MCF 10A (cell line): ENCODE results near the gene BPIFB6. TPM values are rescaled to one million over a fixed set of nuclear protein-coding genes. Genes with fewer than 3 reads are reported as not detected.

Experiments
- BruUV-seq: library from RNA; stranded (reverse); fragments of 400-500 nt; replicated peaks from 2 replicates; lab custom pipeline; 2021; lab: Mats Ljungman, UMichigan
- CTCF ChIA-PET: fragments of 300-600 bp; sonication (Branson Sonifier 250); formaldehyde crosslinking; extraction: SDS; loops from one replicate; lab custom pipeline; 2021; ENCODE audit warnings: antibody characterized with exemption, inconsistent platforms; lab: Yijun Ruan, JAX
- POLR2A ChIA-PET: fragments of 300-600, 350-650 bp; sonication (Branson Sonifier 250); formaldehyde crosslinking; extraction: SDS; loops from one replicate; lab custom pipeline; 2020; ENCODE audit warnings: antibody characterized with exemption, inconsistent platforms; lab: Yijun Ruan, JAX
- DNase-seq: peaks from one replicate; pipeline ENCODE4 v3.0.0-alpha.2; 2018; ENCODE audit not compliant: unreplicated experiment
- H3K27ac Mint-ChIP-seq: one replicate; pipeline ENCODE4 v1.8.0; 2022; ENCODE audit warnings: mild to moderate bottlenecking, low read depth, mixed read lengths; ENCODE audit not compliant: unreplicated experiment
- H3K27me3 Mint-ChIP-seq: one replicate; pipeline ENCODE4 v1.8.0; 2022; ENCODE audit warnings: mixed read lengths; ENCODE audit not compliant: insufficient read depth, unreplicated experiment
- H3K36me3 Mint-ChIP-seq: one replicate; pipeline ENCODE4 v1.8.0; 2022; ENCODE audit warnings: mild to moderate bottlenecking, moderate library complexity, mixed read lengths; ENCODE audit not compliant: insufficient read depth, unreplicated experiment
- H3K4me1 Mint-ChIP-seq: one replicate; pipeline ENCODE4 v1.8.0; 2022; ENCODE audit warnings: mixed read lengths; ENCODE audit not compliant: insufficient read depth, unreplicated experiment
- H3K4me3 Mint-ChIP-seq: one replicate; pipeline ENCODE4 v1.8.0; 2022; ENCODE audit warnings: mild to moderate bottlenecking, moderate library complexity, mixed read lengths; ENCODE audit not compliant: unreplicated experiment
- H3K9me3 Mint-ChIP-seq: one replicate; pipeline ENCODE4 v1.8.0; 2022; ENCODE audit warnings: mixed read lengths; ENCODE audit not compliant: unreplicated experiment
- intact Hi-C: fragments of 100-400 bp; cut with micrococcal nuclease; formaldehyde crosslinking; loops from 2 replicates; pipeline ENCODE4 v1.14.1; 2022
- total RNA-seq: library from RNA; stranded (reverse); gene quantifications from 2 replicates; pipeline ENCODE4 v1.2.3, GENCODE V29; 2022
- TF ChIP-seq, protein P1 (sequence below): fragments of 200-600 bp; IDR thresholded peaks from one replicate; pipeline ENCODE4 v1.8.0; 2022; ENCODE audit warnings: antibody characterized with exemption, mild to moderate bottlenecking; ENCODE audit not compliant: unreplicated experiment

BPIFB6 gene
- total RNA-seq, 1 experiment from 2014 or later = not detected

DNA sequence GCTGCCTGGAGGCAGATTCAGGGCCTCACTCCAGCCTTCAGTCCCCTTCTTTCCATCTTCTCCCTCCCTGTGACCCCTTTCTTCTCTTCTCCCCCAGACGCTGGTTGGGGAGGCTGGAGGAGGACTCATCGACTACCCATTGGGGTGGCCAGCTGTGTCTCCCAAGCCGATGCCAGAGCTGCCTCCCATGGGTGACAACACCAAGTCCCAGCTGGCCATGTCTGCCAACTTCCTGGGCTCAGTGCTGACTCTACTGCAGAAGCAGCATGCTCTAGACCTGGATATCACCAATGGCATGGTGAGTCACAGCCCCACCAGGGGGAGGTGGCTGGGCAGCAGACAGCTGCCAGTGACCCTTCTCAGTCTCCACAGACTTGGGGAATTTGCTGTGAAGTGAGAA, 60.9 kb downstream of the BPIFB6 start:
- POLR2A ChIA-PET = no interaction called here
- Mint-ChIP-seq H3K27ac (no peak overlapping the region), H3K27me3 (peaks cover 41% of the 10 kb centered on the region), H3K9me3 (peaks cover 9% of the 10 kb centered on the region), H3K36me3 (no peaks in the 10 kb centered on the region), H3K4me3 (no peak overlapping the region), H3K4me1 (no peaks in the 10 kb centered on the region)
- intact Hi-C loops = no loop called here
- DNase-seq = no peak
- BruUV-seq = no TSS peak
- TF ChIP-seq, protein P1, sequence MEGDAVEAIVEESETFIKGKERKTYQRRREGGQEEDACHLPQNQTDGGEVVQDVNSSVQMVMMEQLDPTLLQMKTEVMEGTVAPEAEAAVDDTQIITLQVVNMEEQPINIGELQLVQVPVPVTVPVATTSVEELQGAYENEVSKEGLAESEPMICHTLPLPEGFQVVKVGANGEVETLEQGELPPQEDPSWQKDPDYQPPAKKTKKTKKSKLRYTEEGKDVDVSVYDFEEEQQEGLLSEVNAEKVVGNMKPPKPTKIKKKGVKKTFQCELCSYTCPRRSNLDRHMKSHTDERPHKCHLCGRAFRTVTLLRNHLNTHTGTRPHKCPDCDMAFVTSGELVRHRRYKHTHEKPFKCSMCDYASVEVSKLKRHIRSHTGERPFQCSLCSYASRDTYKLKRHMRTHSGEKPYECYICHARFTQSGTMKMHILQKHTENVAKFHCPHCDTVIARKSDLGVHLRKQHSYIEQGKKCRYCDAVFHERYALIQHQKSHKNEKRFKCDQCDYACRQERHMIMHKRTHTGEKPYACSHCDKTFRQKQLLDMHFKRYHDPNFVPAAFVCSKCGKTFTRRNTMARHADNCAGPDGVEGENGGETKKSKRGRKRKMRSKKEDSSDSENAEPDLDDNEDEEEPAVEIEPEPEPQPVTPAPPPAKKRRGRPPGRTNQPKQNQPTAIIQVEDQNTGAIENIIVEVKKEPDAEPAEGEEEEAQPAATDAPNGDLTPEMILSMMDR = no peak
- CTCF ChIA-PET = interaction anchor here (0.6 to 0.8 kb wide), 2 partner anchors 64 to 168 kb away, joined by 3 to 4 read pairs; no protein-coding TSS in a partner anchor

DNA sequence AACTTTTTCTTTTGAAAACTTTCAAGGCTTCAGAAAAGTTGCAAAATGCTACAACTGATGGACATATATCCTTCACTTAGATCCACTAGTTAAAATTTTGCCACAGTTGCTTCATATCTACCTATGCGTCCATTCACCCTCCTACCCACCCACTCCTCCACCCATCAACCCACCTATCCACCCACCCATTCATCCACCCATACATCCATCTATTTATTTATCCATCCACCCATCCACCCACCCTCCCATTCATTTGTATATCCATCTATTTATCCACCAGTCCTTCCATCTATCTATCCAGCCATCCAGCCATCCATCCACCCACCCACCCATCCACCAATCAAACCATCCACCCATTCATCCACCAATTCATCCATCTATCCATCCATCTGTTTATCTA, 61.6 kb downstream of the BPIFB6 start:
- Mint-ChIP-seq H3K27ac (no peak overlapping the region), H3K36me3 (no peaks in the 10 kb centered on the region), H3K4me3 (no peak overlapping the region), H3K4me1 (no peaks in the 10 kb centered on the region), H3K9me3 (peaks cover 9% of the 10 kb centered on the region), H3K27me3 (peaks cover 34% of the 10 kb centered on the region)
- no TSS peak for BruUV-seq
- no peak for DNase-seq
- ChIA-PET CTCF (no interaction called here), POLR2A (no interaction called here)
- TF ChIP-seq, protein P1 = no peak
- intact Hi-C loops = no loop called here

GRCh38 chr20:33093582-33093981, 62.1 kb downstream of the BPIFB6 start:
- intact Hi-C loops = no loop called here
- Mint-ChIP-seq H3K9me3 (peaks cover 9% of the 10 kb centered on the region), H3K4me1 (no peaks in the 10 kb centered on the region), H3K27me3 (peaks cover 29% of the 10 kb centered on the region), H3K27ac (no peak overlapping the region), H3K4me3 (no peak overlapping the region), H3K36me3 (no peaks in the 10 kb centered on the region)
- no TSS peak for BruUV-seq
- ChIA-PET CTCF (interaction anchor here (0.5 to 0.7 kb wide), 2 partner anchors 200 to 297 kb away, joined by 4 read pairs; no protein-coding TSS in a partner anchor), POLR2A (no interaction called here)
- no peak for DNase-seq
- TF ChIP-seq, protein P1 = no peak

Other genes starting within 250 kb of the BPIFB6 start
- gene MAPRE1, start 211.7 kb upstream of the BPIFB6 start, total RNA-seq = 94.9 and 117 TPM in 2 replicates
- gene EFCAB8, start 172.7 kb upstream of the BPIFB6 start, total RNA-seq = not detected in 2 replicates
- not detected in 2 replicates for gene SUN5, start 27.2 kb upstream of the BPIFB6 start, total RNA-seq
- not detected in 2 replicates for gene BPIFB2, start 23.9 kb upstream of the BPIFB6 start, total RNA-seq
- gene BPIFB3, start 22.3 kb downstream of the BPIFB6 start, total RNA-seq = not detected in 2 replicates
- gene BPIFB4, start 48.0 kb downstream of the BPIFB6 start, total RNA-seq = not detected in 2 replicates
- gene BPIFA2, start 136.5 kb downstream of the BPIFB6 start, total RNA-seq = not detected in 2 replicates
- not detected in 2 replicates for gene BPIFA3, start 185.7 kb downstream of the BPIFB6 start, total RNA-seq
- not detected in 2 replicates for gene BPIFA1, start 204.3 kb downstream of the BPIFB6 start, total RNA-seq